Kidney epithelial cell (primary cell): ENCODE results near the gene PLXNA4. TPM values are rescaled to one million over a fixed set of nuclear protein-coding genes. Genes with fewer than 3 reads are reported as not detected.

Source experiments
- DNase-seq: peaks from one replicate; pipeline ENCODE4 v3.0.0-alpha.2; 2010; ENCODE audit warnings: low read depth
- H3K27me3 ChIP-seq: 2 replicates; pipeline ENCODE4 v1.6.0; 2011; ENCODE audit warnings: low read length; ENCODE audit not compliant: control insufficient read depth, insufficient read depth
- H3K36me3 ChIP-seq: 2 replicates; pipeline ENCODE4 v1.5.1; 2011; ENCODE audit warnings: low read length; ENCODE audit not compliant: control insufficient read depth, insufficient read depth
- H3K4me3 ChIP-seq: 2 replicates; pipeline ENCODE4 v1.5.1; 2011; ENCODE audit warnings: low read depth, mild to moderate bottlenecking, control low read depth, low read length
- total RNA-seq: library from RNA; depleted of rRNA; stranded (reverse); fragments of >200 nt; gene quantifications from 2 replicates; pipeline ENCODE4 v1.2.3, GENCODE V29; 2015
- TF ChIP-seq, protein P1 (sequence below): IDR thresholded peaks from 2 replicates; pipeline ENCODE4 v1.5.1; 2011; ENCODE audit warnings: mild to moderate bottlenecking, moderate library complexity, low read length, control low read depth, inconsistent platforms; ENCODE audit not compliant: insufficient read depth, poor library complexity, severe bottlenecking

PLXNA4 gene
- total RNA-seq, 1 donor from 2014 or later, result 5.9 TPM

- H3K36me3 ChIP-seq, result no peaks in the 10 kb centered on the region
- H3K27me3 ChIP-seq, result no peaks in the 10 kb centered on the region
- no peak overlapping the region for H3K4me3 ChIP-seq
- no peak for DNase-seq
- TF ChIP-seq, protein P1, sequence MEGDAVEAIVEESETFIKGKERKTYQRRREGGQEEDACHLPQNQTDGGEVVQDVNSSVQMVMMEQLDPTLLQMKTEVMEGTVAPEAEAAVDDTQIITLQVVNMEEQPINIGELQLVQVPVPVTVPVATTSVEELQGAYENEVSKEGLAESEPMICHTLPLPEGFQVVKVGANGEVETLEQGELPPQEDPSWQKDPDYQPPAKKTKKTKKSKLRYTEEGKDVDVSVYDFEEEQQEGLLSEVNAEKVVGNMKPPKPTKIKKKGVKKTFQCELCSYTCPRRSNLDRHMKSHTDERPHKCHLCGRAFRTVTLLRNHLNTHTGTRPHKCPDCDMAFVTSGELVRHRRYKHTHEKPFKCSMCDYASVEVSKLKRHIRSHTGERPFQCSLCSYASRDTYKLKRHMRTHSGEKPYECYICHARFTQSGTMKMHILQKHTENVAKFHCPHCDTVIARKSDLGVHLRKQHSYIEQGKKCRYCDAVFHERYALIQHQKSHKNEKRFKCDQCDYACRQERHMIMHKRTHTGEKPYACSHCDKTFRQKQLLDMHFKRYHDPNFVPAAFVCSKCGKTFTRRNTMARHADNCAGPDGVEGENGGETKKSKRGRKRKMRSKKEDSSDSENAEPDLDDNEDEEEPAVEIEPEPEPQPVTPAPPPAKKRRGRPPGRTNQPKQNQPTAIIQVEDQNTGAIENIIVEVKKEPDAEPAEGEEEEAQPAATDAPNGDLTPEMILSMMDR, result no peak
Measured at GRCh38 chr7:132207211-132207610, 369.1 kb downstream of the PLXNA4 start.

- H3K4me3 ChIP-seq, result no peak overlapping the region
- H3K36me3 ChIP-seq, result no peaks in the 10 kb centered on the region
- no peak for DNase-seq
- TF ChIP-seq, protein P1, result no peak
- no peaks in the 10 kb centered on the region for H3K27me3 ChIP-seq
Measured at GRCh38 chr7:132206594-132206993, 369.7 kb downstream of the PLXNA4 start.

DNA sequence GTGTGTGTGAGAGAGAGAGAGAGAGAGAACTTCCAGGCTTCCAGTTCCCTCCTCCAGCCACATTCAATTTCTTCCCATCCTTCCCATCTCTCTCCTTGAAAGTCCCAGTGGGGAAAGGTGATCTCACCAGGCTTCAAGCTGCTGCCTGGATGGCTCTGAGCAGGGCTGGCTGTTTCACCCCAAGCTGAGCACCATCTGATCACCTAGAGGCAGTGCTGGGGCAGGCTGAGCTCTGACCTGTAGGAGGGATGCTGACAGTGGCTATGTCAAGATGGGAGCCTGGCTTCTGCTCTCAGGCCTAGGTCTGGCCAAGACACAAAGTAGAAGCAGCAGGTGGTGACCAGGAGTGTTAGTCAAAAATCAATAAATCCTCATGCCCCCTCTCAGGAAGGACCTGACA lies 370.8 kb downstream of the PLXNA4 start:
- no peaks in the 10 kb centered on the region for H3K27me3 ChIP-seq
- TF ChIP-seq, protein P1, result no peak
- no peaks in the 10 kb centered on the region for H3K36me3 ChIP-seq
- H3K4me3 ChIP-seq, result no peak overlapping the region
- no peak for DNase-seq

GRCh38 chr7:132203021-132203420 lies 373.2 kb downstream of the PLXNA4 start:
- Histone ChIP-seq H3K36me3 (no peaks in the 10 kb centered on the region), H3K27me3 (no peaks in the 10 kb centered on the region), H3K4me3 (no peak overlapping the region)
- DNase-seq, result no peak
- TF ChIP-seq, protein P1, result no peak

- DNase-seq, result no peak
- no peak overlapping the region for H3K4me3 ChIP-seq
- no peaks in the 10 kb centered on the region for H3K36me3 ChIP-seq
- no peaks in the 10 kb centered on the region for H3K27me3 ChIP-seq
- TF ChIP-seq, protein P1, result no peak
Measured at GRCh38 chr7:132202541-132202940, 373.7 kb downstream of the PLXNA4 start.

DNA sequence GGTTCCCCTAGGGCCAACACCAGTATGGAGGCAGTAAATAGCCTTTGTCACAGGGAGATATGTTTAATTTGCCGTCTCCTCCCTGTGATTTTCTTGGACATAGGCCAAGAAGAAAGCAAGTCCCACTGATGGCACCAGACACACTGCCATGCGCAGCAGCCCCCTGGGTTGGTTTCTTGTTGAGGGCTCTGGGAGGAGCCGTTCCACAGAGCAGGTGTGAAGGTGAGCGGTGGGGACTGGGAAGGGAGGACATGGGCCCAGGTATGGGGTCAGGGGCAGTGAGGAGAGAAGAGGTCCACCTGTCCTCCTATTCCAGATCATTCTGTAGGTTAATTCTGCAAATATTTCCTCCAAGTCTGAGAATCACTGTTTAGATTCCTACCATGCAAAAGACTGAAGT lies 376.1 kb downstream of the PLXNA4 start:
- H3K36me3 ChIP-seq, result no peaks in the 10 kb centered on the region
- DNase-seq, result no peak
- no peak overlapping the region for H3K4me3 ChIP-seq
- H3K27me3 ChIP-seq, result no peaks in the 10 kb centered on the region
- TF ChIP-seq, protein P1, result no peak
